GM18526 (cell line): ENCODE measurements around the gene RPL27.

Experiments
- POLR2A ChIP-seq: IDR thresholded peaks from 3 replicates; pipeline ENCODE4 v1.6.1; 2011; ENCODE audit not compliant: insufficient read length; ENCODE audit errors: extremely low read depth

RPL27 gene

DNA sequence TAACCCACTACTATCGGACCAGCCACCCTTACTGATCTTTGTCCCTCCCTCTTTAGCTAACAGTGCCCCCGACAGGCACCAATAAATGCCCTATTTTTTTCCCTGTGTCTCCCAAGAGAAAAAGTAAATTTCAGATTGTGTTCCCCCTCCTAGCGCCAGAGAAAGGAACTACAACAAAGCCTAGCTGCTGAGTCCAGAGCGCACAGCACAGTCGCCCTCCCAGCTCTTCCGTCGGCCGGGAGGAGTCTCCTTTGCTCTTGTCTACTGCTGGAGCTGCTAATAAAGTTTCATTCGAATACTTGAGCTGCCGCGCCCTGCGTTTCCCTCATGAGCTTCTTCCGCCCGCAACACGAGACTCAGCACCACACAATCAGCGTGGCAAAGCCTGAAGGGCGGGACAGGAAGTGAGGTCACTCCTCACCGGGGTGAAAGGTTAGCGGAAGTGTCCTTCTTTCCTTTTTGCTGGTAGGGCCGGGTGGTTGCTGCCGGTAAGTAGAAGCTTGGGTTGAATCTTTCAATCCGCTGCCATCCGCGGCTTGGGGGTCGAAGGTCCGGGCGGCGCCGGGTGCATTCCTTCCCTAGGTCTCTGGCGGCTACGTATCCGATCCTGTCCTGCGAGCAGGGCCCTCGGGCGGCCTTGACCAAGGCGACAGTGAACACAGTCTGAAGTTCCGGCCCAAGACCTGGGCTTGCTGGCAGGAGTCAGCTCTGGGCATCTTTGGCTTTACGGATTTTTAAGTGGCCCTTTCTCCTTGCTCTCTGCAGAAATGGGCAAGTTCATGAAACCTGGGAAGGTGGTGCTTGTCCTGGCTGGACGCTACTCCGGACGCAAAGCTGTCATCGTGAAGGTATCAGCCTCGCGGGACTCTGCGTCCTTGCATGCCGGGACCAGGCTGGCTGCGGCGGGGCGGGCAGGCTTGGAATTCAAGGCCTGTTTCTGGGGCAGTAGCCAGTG lies at the start of gene RPL27:
RPL27 (plus strand) TSS at position 436 of the 955 bp plus-strand sequence; CDS start at position 768, 332 bp downstream.
- peak; percentile 92 for TF ChIP-seq POLR2A

DNA sequence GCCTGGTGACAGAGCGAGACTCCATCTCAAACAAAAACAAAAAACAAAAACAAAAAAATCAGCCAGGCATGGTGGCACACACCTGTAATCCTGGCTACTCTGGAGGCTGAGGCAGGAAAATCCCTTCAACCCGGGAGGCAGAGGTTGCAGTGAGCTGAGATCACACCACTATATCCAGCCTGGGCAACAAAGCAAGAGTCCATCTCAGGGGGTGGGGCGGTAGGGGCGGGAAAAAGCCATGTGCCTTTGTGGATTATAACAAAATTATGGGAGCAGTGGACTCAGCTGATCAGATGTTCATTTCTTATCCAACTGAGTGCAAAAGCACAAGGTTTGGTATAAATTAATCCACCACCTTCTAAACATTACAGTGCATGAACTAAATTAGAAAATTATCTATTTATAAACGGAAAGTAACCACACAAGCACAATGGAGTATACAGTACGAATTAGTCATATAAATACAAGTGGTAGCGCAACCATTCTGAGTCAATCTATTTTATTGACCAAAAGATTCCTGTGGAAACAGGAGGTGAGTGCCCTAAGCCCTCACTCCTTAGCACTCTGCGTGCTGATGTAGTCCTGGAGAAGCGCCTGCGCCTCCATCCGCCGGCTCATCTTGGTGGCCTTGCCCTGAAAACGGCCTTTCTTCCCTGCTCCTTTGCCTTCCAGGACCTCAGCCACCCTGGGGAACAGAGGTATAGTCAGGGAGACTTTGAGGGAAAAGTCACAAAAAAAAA lies 48.0 kb upstream of the RPL27 start:
- no peak for TF ChIP-seq POLR2A

DNA sequence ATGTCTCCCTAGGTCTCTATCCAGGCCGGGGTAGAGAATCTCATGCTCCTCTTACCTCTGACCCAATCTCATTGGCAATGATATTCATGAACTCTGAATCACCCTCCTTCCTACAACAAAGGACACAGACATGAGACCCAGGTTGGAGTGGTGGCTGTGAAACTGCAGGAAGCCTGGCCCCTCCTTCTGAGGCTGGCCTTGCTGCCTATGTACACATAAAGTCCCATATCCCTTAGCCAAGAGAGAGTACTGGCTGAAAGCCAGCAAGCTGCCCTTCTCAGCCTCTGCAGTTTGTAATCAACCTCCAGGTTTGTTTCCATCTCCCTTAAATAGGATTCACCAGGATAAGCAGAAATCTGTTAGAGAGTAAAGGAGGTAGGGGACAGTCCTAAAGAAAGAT lies 44.5 kb upstream of the RPL27 start:
- no peak for TF ChIP-seq POLR2A

DNA sequence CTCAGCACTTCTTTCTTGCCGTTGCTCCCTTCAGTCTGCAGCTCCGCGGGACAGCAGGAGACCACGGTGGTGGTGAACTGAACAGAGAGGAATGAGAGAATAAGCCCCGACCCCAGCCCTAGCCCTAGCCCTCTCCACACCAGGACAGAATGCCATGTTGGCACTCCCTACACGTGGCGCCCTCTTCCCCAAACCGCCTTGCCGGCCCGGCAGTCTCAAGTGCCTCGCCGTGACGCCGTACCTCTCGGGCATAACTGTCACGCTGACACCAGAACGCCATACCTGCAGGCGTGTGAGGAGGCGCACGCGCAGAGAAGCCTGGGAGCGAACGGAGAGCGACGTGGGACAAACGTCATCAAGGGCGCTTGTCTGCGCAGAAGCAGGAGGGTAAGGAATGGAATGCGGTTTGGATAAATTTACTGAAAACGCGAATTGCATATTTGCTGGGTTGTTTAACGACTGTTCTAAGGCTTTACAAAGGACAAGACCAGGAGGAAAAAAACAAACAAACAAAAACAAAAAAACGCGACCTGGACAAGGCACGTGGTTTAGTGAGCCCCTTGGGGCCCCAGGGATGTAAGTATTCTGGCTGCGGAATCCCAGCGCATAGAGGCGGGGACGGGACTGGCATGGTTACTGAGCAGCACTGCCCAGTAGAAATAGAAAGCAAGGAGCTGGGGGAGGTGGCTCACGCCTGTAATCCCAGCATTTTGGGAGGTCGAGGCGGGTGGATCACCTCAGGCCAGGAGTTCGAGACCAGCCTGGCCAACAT lies 33.9 kb upstream of the RPL27 start, which contains the start of gene AARSD1:
AARSD1 (minus strand) TSS at position 294 of the 772 bp plus-strand sequence; CDS start at position 280, 14 bp downstream.
- peak; percentile 95 for TF ChIP-seq POLR2A

DNA sequence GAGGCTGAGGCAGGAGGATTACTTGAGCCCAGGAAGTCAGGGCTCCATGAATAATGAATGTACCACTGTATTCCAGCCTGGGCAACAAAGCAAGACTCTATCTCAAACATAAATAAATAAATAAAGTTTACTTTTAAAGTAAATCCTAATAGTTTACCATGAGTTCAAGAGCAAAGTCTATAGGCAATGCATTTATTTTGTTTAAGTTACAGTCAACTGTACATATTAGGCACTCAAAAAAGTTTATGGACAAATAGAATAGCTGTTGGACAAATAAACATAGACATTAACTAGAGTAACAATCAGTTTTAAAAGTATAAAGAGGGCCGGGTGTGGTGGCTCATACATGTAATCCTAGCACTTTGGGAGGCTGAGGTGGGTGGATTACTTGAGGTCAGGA lies 30.3 kb upstream of the RPL27 start:
- no peak for TF ChIP-seq POLR2A

DNA sequence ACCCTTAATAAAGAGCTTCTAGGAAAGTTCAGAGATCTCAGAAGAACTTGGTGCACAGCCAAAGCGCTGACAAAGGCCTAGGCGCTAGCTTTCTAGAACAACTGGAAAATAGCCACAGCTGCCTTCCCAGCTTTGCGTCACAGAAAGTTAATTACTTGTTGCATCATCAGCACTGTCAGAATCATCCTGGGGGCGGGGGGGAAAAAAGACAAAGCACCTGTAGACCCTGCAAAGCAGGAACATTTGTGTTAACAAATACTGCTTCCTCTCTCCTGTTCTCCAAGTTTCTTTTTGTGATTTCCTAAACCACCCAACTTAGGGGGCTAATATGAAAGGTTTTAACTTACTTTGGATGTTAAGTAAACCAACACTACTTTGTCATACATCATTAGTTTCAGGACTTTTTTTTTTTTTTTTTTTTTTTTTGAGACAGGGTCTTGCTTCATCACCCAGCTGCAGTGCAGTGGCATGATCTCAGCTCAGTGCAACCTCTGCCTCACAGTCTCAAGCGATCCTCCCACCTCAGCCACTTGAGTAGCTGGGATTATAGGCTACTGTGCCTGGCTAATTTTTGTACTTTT lies 29.1 kb upstream of the RPL27 start:
- TF ChIP-seq POLR2A = no peak

DNA sequence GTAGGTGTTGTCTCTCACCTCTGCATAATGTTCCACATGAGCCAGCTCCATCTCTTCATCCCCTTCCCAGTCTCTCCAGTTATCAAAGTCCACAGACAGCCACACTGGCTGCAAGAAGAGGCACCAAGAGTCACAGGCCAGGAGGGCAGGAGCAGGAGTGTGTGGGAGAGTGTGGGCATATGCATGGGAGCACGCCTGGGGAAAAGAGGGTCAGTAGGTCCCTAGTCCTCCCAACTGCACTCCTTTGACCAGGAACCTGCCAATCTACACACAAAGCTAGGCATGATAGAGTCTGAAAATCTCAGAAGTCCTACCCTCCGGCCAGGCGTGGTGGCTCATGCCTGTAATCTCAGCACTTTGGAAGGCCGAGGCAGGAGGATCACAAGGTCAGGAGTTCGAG lies 26.6 kb upstream of the RPL27 start:
- TF ChIP-seq POLR2A = no peak

DNA sequence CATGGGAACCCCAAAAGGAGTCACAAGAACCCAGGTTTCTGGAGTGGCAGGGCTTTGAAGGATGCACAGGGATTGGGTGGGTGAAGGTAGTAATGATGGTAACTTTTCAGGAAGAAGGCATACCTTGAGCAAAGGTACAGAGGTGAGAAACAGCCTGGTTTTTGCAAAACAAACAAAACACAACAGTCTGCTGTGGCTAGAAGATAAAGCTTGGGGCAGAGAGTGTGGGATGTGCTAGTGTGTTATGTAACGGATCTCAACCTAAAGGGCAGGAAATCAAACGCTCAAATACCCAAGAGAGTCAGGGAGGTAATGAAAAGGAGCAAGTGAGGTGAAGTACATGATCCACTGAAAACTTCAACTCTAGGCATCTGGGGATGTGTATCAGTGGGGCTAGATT lies 23.0 kb upstream of the RPL27 start:
- no peak for TF ChIP-seq POLR2A

DNA sequence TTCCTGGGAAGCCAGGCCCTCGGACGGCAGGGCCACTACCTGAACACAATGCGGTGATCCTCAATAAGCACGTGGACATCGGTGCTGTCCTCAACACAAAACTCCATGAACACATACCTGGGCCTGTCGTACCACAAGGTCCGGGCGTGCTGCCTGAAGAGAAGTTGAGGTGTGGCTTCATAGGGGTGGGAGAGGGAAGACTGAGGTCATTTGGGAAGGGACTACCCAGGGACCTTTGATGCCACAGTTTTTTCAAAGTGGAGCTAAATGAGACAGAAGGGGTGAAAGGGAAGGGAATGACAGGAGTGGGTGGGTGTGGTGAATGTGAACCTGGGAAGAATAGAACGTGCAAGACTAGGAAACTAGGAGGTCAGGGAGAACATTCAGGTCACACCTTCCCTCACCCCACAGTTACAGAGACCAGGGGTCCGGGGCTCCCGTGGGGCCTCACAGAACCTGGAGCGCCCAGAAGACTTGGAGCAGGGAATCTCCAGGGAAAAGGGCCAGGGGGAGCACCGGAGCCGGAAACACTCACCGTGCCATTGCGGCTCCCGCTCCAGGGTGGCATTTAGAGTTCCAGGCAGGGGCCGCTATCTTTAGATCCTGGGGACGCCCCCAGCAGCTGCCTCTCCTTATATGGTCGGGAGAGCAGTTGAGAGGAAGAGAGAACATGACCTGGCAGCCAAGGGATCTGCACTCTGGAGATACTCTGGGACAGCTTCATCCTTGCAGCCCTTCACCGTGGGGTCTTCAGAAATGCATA lies 18.5 kb upstream of the RPL27 start, which contains the start of gene PTGES3L:
PTGES3L (minus strand) TSS at position 570 of the 763 bp plus-strand sequence; CDS start at position 543, 27 bp downstream.
- no peak for TF ChIP-seq POLR2A

DNA sequence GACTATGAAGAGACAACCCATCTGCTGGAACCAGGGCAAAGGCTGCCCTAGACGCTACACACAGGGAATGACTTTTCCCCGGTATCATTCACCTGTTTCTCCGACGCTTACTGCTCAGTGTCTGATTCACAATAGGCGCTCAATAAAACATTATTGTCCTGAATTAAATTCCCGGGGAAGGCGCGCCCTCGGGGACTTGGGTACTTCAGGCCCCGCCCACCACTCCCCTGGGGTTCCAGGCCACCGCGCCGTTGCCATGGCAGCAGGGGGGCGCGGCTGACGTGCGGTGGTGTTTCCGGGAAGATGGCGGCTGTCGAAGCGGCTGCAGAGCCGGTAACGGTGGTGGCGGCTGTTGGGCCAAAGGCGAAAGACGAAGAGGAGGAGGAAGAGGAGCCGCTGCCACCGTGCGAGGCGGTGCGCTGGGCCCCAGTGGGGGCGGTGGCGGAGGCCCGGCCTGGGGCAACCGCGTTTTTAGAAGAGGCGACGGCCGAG lies 17.9 kb upstream of the RPL27 start, which contains the start of gene RUNDC1:
RUNDC1 (plus strand) TSS at position 292 of the 492 bp plus-strand sequence; CDS start at position 304, 12 bp downstream.
- TF ChIP-seq POLR2A = peak; percentile 67

DNA sequence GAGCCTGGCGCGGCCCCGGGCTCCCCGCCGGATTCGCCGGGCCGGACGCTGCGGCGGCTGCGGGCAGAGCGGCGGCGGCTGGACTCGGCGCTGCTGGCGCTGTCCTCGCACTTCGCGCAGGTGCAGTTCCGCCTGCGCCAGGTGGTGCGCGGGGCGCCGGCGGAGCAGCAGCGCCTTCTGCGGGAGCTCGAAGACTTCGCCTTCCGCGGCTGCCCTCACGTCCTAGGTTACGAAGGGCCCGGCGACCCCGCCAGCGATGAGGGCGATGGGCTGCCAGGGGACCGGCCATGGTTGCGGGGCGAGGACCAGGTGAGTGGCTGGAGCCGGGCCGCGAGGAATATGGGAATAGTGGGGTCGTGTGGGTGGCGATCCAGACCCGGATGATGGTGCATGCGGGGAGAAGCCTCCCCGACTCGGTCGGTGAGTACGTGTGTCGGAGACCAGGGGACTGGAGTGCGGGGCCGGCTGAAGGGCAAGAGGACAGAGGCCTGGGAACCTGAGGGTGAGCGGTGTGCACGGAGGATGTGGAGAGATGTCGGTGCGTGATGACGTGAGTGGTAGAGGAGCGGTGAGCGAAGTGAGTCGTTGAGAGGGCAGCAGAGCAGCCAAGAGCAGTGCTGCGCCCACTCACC lies 17.3 kb upstream of the RPL27 start:
- no peak for TF ChIP-seq POLR2A

DNA sequence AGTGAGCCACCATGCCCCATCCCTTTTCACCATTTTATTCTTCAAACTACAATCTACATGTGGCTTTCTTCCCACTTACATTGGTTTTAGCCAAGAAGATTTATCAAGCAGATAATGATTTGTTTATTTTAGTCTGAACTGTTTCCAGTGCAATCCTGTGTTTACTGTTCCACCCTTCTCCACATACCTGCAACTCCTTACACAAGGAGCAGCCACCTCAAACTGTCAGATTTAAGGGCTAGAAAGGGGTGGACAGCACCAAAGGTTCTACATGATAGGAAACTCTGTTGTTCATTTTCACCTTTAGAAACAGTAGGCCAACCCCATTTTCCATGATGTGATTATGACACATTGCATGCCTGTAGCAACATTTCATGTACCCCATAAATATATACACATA lies 16.0 kb upstream of the RPL27 start:
- no peak for TF ChIP-seq POLR2A

DNA sequence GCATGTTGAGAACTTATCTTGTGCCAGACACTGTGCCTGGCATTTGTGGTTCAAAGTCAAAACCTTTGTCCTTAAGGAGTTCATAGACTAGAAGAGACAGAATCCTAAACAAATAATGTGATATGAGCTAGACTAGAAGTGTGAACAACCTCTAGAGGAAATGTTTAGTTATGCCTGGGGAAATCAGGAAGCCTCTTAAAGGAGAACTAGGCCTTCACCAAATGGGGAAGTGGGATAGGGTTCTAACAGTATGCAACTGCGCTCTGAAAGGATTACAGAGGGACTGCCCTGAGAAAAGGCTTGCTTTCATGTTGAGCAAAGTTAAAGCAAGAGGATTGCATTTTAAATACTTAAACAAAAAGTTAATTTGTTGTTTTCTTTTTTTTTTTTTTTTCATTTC lies 13.0 kb upstream of the RPL27 start:
- no peak for TF ChIP-seq POLR2A
